Ramos (cell line): ENCODE data around the gene SLC24A4.

Source experiments
- in situ Hi-C: fragments of 300-500 bp; cut with MboI; formaldehyde crosslinking; loops from one replicate; pipeline ENCODE4 v1.14.3; 2022; ENCODE audit warnings: low sequenced_read_pairs; ENCODE audit not compliant: unreplicated experiment

SLC24A4 gene

DNA sequence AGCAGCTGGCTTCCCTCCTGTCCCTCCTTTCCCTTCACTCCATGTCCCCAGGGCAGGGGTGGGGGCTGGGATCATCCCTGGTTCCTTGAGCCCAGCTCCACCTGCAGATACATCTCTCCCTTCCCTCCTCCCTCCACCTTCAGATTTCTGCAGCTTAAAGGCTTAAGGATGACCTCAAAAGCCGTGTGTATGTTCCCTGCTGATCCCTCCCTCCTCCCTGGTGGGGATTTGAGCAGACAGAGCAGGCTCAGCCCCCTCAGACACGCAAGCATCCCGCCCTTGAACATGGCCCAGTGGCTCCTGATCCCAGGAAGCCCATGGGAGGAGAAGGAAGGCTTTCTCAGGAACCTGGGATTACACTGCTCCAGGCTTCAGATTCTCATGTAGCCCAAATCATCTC, 107.7 kb downstream of the SLC24A4 start:
- in situ Hi-C loops, result no loop called here

DNA sequence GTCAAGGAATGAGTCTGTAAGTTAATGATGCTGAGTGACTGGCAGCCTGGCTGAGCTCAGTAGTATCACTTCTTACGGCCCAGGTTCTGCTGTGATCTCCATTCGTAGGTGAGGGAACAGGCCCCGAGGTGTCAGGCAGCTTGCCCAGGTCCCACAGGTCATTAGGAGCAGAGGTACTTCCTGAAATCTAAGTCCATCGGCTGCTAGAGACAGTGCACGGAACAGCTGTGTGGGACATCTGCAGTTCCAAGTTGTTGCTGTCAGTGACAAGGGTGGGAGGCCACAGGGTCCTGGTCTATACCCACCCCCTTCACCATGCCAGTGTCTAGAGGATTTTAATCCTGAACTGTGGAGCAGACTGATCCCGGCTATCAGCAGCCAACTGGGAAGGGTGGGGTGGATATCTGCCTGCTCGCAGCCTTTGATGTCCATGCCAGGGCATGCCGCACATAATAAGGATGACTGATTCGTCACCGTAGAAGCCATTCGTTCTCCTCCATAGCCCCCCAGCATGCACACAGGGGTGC, 108.3 kb downstream of the SLC24A4 start:
- in situ Hi-C loops, result no loop called here

GRCh38 chr14:92433407-92433806, 110.4 kb downstream of the SLC24A4 start:
- in situ Hi-C loops, result no loop called here

GRCh38 chr14:92435154-92435553, 112.2 kb downstream of the SLC24A4 start:
- in situ Hi-C loops, result no loop called here

DNA sequence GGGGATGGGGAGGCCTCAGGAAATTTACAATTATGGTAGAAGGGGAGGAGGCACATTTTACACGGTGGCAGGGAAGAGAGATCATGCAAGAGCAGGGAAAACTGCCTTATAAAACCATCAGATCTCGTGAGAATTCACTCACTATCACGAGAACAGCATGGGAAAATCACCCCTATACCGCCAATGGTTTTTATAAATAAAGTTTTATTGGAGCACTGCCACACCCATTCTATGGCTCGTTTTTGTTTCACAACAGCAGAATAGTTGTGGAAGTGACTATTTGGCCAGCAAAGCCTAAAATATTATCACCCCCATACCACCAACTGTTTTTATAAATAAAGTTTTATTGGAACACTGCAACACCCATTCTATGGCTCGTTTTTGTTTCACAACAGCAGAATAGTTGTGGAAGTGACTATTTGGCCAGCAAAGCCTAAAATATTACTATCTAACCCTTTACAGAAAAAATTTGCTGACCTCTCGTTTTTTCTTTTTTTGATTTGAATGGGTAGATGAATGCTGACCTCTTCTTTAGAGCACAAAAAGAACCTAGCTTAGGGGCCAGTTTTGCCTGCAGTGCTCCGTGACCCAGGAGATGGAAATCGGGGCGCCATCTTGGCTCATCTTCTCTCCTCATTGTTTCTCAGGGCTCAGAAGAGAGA, 113.3 kb downstream of the SLC24A4 start:
- in situ Hi-C loops, result no loop called here

- in situ Hi-C loops, result no loop called here
Measured at GRCh38 chr14:92437309-92437708, 114.3 kb downstream of the SLC24A4 start.

GRCh38 chr14:92437729-92438285, 114.8 kb downstream of the SLC24A4 start:
- in situ Hi-C loops, result no loop called here

- in situ Hi-C loops, result no loop called here
Measured at GRCh38 chr14:92439537-92440344, 116.8 kb downstream of the SLC24A4 start.

GRCh38 chr14:92440345-92441003, 117.5 kb downstream of the SLC24A4 start:
- in situ Hi-C loops, result no loop called here

- in situ Hi-C loops, result no loop called here
Measured at GRCh38 chr14:92441751-92442504, 119.0 kb downstream of the SLC24A4 start.

DNA sequence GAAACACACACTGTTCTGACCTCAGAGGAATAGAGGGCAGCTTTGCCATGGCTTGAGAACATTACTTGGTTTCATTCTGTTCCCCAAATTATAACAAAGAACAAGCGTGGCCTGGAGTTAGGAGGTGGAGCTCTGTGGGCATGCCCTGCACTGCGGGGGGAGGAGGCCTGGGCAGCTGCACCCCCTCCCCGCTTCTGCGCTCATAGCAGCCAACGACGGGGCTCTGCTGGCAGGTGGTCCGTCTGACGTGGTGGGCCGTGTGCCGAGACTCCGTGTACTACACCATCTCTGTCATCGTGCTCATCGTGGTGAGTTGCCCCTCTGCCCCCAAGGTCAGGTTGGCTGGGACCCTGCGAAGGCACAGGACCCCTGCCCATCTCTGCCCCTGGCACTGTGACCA, 120.2 kb downstream of the SLC24A4 start:
- in situ Hi-C loops, result no loop called here

- in situ Hi-C loops, result no loop called here
Measured at GRCh38 chr14:92443741-92444140, 120.8 kb downstream of the SLC24A4 start.

- in situ Hi-C loops, result no loop called here
Measured at GRCh38 chr14:92446771-92447170, 123.8 kb downstream of the SLC24A4 start.

GRCh38 chr14:92447416-92448197, 124.6 kb downstream of the SLC24A4 start:
- in situ Hi-C loops, result no loop called here

GRCh38 chr14:92448786-92449185, 125.8 kb downstream of the SLC24A4 start:
- in situ Hi-C loops, result no loop called here

DNA sequence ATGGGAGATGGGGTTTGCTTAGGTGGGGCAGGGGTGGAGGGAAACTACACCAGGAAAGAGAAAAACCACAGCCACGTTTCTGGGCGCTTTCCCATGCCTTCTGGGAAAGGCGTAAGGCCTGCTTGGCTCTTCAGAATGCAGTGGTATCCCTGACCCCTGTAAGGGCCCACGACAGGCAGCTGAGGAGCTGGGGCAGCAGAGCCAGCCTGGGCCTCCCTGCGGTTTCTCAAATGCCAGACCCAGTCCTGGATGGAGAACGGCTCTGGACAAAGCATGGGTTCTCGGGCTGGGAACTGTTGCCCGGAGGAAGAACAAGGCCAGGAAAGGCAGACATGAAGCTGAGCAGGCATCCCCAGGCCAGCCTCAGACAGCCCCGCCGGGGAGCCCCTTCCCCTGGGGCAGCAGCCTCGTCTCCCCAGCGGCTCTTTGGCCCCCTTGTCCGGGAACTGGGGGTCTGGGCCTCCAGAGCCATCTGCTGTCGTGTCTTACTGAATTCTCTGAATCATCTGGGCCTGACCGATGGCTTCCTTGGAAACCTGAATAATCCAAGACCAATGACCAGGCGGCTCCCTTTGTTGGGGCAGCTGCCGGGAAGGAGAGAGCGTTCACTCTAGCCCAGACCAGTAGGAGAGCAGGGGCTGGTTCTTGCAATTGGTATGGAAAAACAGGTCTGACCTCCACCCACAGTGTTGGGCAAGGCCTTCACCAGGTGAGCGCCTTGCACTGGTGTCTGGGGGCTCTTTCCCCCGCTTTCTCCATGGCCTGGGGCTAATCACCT, 126.6 kb downstream of the SLC24A4 start:
- in situ Hi-C loops, result no loop called here

GRCh38 chr14:92450351-92451070, 127.5 kb downstream of the SLC24A4 start:
- in situ Hi-C loops, result no loop called here

DNA sequence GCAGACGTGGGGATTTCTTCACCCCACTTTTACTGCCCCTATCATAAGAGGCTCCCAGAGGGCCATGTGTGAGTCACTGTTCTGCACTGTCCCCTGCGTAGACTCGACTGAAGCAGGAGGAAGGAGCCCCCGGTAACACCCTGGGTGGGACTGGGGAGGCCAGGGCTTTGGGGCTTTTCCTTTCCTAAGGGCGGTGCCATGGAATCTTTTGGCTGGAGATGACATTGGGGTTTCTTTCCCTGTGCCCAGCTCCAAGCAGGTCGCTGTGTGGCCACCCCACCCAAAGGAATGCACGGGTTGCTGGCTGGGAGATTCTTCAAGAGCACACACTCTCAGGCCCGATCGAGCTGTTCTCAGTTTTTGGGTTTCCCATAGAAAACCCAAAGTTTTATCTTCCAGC, 128.3 kb downstream of the SLC24A4 start:
- in situ Hi-C loops, result no loop called here
